Neural cell (in vitro differentiated cells): Measurements from ENCODE around the gene RHCG.

Experiments
- CTCF ChIP-seq: fragments of 450-650 bp; IDR thresholded peaks from 2 replicates; pipeline ENCODE4 v1.5.1; 2014; ENCODE audit warnings: antibody characterized with exemption, mild to moderate bottlenecking, moderate library complexity; ENCODE audit not compliant: poor library complexity, severe bottlenecking
- EP300 ChIP-seq: fragments of 450-650 bp; conservative IDR thresholded peaks from 2 replicates; pipeline ENCODE4 v1.6.1; 2014; ENCODE audit warnings: antibody characterized with exemption, mild to moderate bottlenecking, moderate library complexity; ENCODE audit not compliant: poor library complexity, severe bottlenecking
- EZH2 ChIP-seq: fragments of 200-600, 300-800 bp; shearing (Covaris generic), sonication (generic); IDR thresholded peaks from 2 replicates; pipeline ENCODE4 v1.6.1; 2014; ENCODE audit warnings: antibody characterized with exemption, low read length, borderline replicate concordance, mild to moderate bottlenecking; ENCODE audit not compliant: insufficient read depth, poor library complexity, severe bottlenecking
- POLR2AphosphoS5 ChIP-seq: IDR thresholded peaks from 2 replicates; pipeline ENCODE4 v1.6.1; 2012
- RAD21 ChIP-seq: fragments of 450-650 bp; conservative IDR thresholded peaks from 2 replicates; pipeline ENCODE4 v1.6.1; 2014; ENCODE audit warnings: antibody characterized with exemption, mild to moderate bottlenecking, moderate library complexity
- REST ChIP-seq: IDR thresholded peaks from 2 replicates; pipeline ENCODE4 v1.6.1; 2012; ENCODE audit warnings: borderline replicate concordance
- SMC3 ChIP-seq: fragments of 450-650 bp; conservative IDR thresholded peaks from 2 replicates; pipeline ENCODE4 v1.6.1; 2014; ENCODE audit warnings: antibody characterized with exemption, mild to moderate bottlenecking, moderate library complexity; ENCODE audit not compliant: poor library complexity
- TAF1 ChIP-seq: IDR thresholded peaks from 2 replicates; pipeline ENCODE4 v1.6.1; 2012; ENCODE audit warnings: low read depth

- no peak for TF ChIP-seq EZH2
- no peak for TF ChIP-seq CTCF
- no peak for TF ChIP-seq RAD21
- TF ChIP-seq EP300, result no peak
- no peak for TF ChIP-seq POLR2AphosphoS5
- TF ChIP-seq SMC3, result no peak
- TF ChIP-seq REST, result no peak
- TF ChIP-seq TAF1, result no peak
Observed at GRCh38 chr15:89446255-89446891, 50.0 kb downstream of the RHCG start.
